GM18526 (cell line): Measurements from ENCODE around the gene LSM2.

ENCODE experiments used
- POLR2A ChIP-seq: IDR thresholded peaks from 3 replicates; pipeline ENCODE4 v1.6.1; 2011; ENCODE audit not compliant: insufficient read length; ENCODE audit errors: extremely low read depth

Gene LSM2

DNA sequence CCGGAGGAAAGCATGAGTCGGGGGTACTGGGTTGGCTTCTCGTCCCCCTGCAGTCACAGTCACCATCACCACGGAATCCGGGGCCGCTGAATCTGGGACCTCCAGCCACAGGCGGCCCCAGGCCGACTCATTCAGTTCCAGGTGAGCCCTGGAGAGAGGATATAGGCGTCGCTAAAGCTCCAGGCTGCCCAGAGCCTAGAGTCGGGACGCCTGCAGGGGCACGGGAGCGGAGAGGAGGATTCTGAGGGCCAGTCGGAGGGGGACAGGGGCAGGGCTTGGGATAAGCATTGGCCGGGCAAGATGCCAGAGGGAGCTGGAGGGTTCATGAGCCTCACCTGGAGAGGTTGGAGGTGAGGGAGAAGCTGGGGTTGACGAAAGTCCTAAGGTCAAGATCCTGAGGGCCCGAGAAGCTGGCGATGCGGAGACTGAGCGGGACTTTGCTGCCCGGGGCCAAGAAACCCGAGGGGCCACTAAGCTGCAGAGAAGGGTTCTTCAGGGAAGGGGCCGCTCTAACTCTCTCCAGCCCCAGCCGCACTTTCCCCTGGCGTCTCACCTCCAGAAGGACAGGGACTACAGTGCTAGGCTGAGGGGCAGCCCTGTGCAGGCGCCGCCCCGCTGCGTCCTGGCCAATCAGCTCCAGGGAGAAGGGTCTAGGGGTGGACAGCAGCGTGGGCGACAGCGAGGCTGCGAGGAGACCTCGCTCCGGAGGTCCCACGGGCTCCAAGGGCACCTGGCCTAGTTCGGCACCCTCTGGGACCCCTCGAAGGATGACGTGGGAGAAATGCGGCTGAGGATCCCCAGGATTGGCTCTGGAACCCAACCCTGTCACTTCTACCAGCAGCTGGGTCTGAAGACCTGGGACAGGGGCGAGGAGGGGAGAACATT, 40.6 kb downstream of the LSM2 start:
- TF ChIP-seq POLR2A: no peak

- TF ChIP-seq POLR2A: no peak
Observed at GRCh38 chr6:31765559-31765909, 41.2 kb downstream of the LSM2 start.

DNA sequence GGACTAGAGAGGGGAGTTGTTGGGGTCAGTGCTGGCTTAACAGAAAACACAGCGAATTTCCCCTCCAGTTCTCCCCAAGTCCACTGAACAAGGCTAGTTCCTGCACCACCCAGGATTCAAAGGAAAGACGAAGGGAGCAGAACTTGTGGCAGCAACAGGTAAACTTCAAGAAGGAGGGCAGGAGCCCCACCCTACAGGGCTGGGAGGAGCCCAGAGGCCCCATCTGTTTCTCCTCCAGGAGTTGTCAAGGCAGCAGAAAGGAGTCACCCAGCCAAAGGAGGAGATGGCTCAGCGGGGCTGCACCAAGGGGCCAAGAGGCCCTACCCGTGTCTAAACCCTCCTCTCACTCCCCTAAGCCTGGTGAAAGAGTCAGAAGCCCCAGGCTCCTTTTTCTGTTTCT, 42.6 kb downstream of the LSM2 start:
- no peak for TF ChIP-seq POLR2A

DNA sequence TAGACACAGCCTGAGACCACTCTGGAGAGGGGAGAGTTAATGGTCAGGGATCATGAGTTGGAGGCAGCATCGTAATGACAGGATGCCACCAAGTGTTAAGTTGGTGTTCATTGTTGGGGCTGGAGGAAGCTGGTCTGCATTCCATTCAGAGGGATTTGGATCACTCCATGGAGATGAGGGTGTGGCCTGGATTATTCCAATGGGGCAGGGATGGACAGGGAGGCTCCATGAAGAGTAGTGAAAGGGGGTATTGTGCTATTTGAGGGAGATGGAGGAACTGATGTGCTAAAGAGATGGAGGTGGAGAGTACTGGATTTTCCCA, 43.2 kb downstream of the LSM2 start:
- no peak for TF ChIP-seq POLR2A

DNA sequence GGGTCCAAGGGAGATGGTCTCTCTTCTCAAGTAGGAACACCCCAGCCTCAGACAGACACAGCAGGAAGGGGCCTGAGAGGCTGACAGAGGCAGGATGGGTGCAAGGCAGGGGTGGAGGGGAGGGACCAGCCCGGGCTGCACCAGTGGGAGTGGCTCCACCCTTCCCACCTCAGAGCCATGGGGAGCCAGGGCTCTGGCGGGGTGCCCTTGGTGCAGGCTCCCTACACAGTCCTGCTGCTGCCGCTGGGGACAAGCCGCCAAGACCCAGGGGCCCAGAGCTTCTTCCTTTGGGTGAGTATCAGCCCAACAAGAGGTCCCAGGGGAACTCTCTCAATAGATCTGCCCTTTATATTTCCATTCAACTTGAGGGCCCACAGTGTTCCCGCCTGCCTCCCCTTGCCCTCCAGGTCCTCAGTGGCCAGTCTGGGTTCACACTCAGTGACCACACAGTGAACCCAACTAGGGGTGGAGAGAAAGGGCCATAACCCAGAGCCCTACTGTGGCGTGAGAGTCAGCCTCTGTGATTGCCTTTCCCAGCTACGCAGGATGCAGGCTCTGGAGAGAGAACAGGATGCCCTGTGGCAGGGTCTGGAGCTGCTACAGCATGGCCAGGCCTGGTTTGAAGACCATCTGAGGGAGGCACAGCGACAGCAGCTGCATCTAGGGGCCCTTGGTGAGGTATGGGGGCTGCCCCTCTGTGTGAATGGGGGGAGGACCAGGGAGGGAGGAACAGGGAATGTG, 43.7 kb downstream of the LSM2 start:
- TF ChIP-seq POLR2A: no peak

DNA sequence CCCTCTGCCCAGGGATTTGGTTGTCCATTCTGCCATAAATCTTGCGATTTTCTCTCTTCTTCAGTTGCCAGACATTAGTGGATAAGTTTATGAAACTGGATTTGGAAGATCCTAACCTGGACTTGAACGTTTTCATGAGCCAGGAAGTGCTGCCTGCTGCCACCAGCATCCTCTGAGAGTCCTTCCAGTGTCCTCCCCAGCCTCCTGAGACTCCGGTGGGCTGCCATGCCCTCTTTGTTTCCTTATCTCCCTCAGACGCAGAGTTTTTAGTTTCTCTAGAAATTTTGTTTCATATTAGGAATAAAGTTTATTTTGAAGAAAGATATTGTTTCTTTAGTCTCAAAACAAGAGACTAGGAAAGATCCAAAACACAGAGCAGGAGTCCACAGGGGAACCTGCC, 44.4 kb downstream of the LSM2 start, which contains the start of gene SAPCD1:
SAPCD1 (plus strand) TSS at position 301 of the 400 bp plus-strand sequence. CDS start 399 bp downstream, outside the sequence.
- TF ChIP-seq POLR2A: no peak

GRCh38 chr6:31761343-31761742, 45.4 kb downstream of the LSM2 start:
- TF ChIP-seq POLR2A: no peak

DNA sequence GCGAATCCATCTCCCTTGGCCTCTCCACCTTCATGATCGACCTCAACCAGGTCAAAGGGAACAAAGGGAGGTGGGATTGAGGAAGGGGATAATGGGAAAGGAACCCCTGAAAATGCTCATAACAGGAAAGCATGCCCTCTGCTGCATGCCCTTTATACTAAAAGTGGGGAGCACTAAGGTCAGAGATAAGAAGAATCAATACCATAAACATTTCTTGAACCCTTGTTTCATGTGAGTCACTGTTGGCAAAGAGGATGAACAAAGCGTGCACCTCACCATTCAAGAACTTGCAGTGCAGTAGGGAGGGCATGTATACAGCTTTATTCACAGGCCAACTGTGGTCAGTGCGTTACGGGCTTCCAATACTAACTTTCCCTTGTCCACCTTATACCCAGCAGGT, 46.0 kb downstream of the LSM2 start:
- TF ChIP-seq POLR2A: no peak

GRCh38 chr6:31758281-31758680, 48.5 kb downstream of the LSM2 start:
- TF ChIP-seq POLR2A: no peak

DNA sequence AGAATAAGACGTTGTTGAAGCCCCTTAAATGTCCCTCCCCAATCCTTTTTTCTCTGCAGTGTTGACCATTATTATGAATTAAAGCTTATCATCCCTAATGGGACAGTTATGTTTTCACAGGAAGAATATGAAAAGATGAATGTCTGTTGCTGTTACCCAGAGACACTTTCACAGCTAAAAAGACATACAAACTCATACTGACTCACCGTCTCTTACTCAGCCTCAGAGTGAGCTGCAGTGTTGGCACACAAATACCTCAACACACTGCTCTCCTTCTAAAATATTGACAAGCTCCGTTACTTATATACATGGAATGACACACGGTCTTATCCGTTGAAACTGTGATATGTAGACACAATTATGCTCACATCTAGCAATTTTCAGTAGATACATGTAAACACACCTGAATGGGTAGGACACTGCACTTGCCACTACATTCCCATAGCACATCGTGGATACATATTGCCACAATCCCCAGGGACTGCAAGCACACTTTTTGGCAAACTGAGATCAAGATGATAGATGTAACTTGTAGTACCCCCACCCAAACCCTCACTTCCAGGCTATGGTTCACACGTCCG, 53.9 kb downstream of the LSM2 start:
- no peak for TF ChIP-seq POLR2A

DNA sequence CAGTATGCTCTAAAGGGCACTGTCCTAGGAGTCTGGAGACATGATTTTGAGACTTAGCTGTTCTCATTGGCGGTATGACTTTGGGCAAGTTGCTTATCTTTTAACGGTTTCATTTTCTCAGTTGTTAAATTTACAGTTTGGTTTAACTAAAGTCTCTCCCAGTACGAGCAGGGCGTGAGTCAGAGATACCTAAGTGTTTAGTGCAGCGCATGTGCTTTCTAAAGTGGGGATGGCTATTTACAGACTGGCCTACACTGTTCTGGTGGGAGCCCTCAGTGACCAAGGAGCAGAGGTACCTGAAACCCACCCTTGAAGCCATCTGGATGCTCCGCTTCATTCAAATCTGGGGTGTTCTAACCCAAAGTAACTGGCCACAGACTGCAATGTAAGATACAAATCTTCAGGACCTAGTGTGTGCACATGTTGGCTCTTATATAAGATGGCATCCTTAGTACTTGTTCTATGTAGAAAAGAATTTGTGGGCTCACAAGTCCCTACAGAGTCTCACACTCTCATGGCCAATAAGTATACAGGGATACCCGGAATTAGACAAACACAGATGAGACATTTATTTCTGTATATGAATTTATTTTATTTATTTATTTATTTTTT, 56.2 kb downstream of the LSM2 start:
- no peak for TF ChIP-seq POLR2A

DNA sequence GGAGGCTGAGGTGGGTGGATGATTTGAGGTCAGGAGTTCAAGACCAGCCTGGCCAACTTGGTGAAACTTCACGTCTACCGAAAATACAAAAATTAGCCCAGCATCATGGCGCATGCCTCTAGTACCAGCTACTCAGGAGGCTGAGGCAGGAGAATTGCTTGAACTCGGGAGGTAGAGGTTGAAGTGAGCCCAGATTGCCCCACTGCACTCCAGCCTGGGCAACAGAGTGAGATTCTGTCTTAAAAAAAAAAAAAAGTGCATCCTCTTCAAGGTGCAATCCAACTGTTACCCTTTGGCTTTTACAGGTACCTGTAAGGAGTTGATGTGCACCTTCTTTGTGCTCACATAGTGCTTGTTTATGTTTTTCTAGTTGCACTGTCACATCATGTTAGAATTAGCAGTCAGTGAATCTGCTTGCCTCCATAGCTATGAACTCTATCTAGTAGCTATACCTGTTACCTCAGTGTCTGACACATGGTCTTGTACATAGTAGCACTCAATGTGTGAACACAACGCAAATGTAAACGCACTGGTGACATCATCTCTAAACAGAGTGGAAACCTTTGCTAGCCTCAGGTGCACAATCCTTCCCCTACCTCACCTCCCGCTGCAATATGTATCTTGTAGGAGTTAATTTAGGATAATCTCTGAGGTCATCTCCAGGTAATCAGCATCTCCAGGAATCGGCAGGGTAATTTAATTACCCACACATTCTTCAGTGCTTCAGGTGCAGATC, 57.3 kb downstream of the LSM2 start:
- TF ChIP-seq POLR2A: no peak
